K562 (cell line): ENCODE results near the gene PRRC2B. TPM values are rescaled to one million over a fixed set of nuclear protein-coding genes. Genes with fewer than 3 reads are reported as not detected.

Experiments
- FOXK2 ChIP-seq, 2 experiments: fragments of 450-650 bp; IDR thresholded peaks in 1 of 2; conservative IDR thresholded peaks in 1 of 2; 2 replicates each; pipeline ENCODE4 v1.6.1; 2016; ENCODE audit warnings: low read depth in 2 of 2, mild to moderate bottlenecking in 1 of 2
- JUND ChIP-seq, 2 experiments: IDR thresholded peaks; 2 replicates in 1 of 2; 3 replicates in 1 of 2; pipeline ENCODE4 v1.6.1; 2011; ENCODE audit warnings: borderline replicate concordance in 2 of 2, low read depth in 2 of 2, low read length in 2 of 2, improper control_type of control experiment in 1 of 2, missing biosample characterization in 1 of 2, missing genetic modification characterization in 1 of 2, missing genetic modification reagents in 1 of 2
- L3MBTL2 ChIP-seq: fragments of 450-650 bp; IDR thresholded peaks from 2 replicates; pipeline ENCODE4 v1.6.1; 2016; ENCODE audit warnings: mild to moderate bottlenecking, moderate library complexity
- NFATC3 ChIP-seq: fragments of 450-650 bp; IDR thresholded peaks from 2 replicates; pipeline ENCODE4 v1.6.1; 2017; ENCODE audit warnings: mild to moderate bottlenecking
- NRF1 ChIP-seq, 2 experiments: fragments of 450-650 bp; IDR thresholded peaks in 1 of 2; conservative IDR thresholded peaks in 1 of 2; 2 replicates each; pipeline ENCODE4 v1.6.1; 2014; ENCODE audit warnings: mild to moderate bottlenecking in 2 of 2
- RNF2 ChIP-seq: sonication (generic); IDR thresholded peaks from 2 replicates; pipeline ENCODE4 v1.6.1; 2016
- TGIF2 ChIP-seq: sonication (generic); formaldehyde crosslinking; IDR thresholded peaks from 2 replicates; pipeline ENCODE4 v1.8.1; 2022; ENCODE audit warnings: mild to moderate bottlenecking, missing genetic modification reagents, moderate library complexity
- ZNF140 ChIP-seq: fragments of 250-450 bp; sonication (Bioruptor Pico); IDR thresholded peaks from 2 replicates; pipeline ENCODE4 v1.8.0; 2021; ENCODE audit warnings: moderate library complexity, mild to moderate bottlenecking, inconsistent platforms
- polyA plus RNA-seq, 8 experiments: library from polyadenylated mRNA; depleted of rRNA in 4 of 8; stranded (reverse) in 5 of 8; unstranded in 3 of 8; fragments of >200 nt; fragmentation: Nextera tagmentation in 2 of 8; fragmentation: Illumina TruSeq in 1 of 8; extraction: Ambion mirVana in 2 of 8; extraction: Trizol in 1 of 8; gene quantifications; 2 replicates each; pipeline versions ENCODE4 v1.2.1 to v1.2.3, GENCODE V29; 2011 to 2014; ENCODE audit warnings: inconsistent platforms in 1 of 8, missing spikeins in 1 of 8
- total RNA-seq, 7 experiments: library from RNA; depleted of rRNA in 6 of 7; stranded (reverse); fragments of >200 nt in 6 of 7; fragmentation: Illumina TruSeq in 2 of 7; extraction: Trizol in 2 of 7; gene quantifications; 2 replicates each; pipeline versions ENCODE4 v1.2.1 to v1.2.3, GENCODE V29; 2011 to 2021; ENCODE audit warnings: low replicate concordance in 1 of 7
- TF ChIP-seq, protein P1 (sequence below), 2 experiments: fragments of 450-650 bp; conservative IDR thresholded peaks; 2 replicates each; pipeline ENCODE4 v1.6.1; 2017; ENCODE audit warnings: mild to moderate bottlenecking in 2 of 2, moderate library complexity in 2 of 2
- TF ChIP-seq, protein P2 (sequence below): fragments of 200-800 bp; sonication (Bioruptor generic); IDR thresholded peaks from 2 replicates; pipeline ENCODE4 v1.6.1; 2016; ENCODE audit warnings: missing genetic modification characterization, missing compliant biosample characterization
- TF ChIP-seq, protein P3 (sequence below): fragments of 450-650 bp; IDR thresholded peaks from 2 replicates; pipeline ENCODE4 v1.6.1; 2016; ENCODE audit warnings: borderline replicate concordance
- TF ChIP-seq, protein P4 (sequence below): sonication (generic); formaldehyde crosslinking; IDR thresholded peaks from 2 replicates; pipeline ENCODE4 v1.9.0; 2022; ENCODE audit warnings: mild to moderate bottlenecking, missing genetic modification reagents

The PRRC2B gene
- total and polyA plus RNA-seq, 9 of the 15 experiments (the other 6 are each of a cell fraction or from before 2014, with no cell fraction given), result 0.34 to 125 (median 30.9) TPM

DNA sequence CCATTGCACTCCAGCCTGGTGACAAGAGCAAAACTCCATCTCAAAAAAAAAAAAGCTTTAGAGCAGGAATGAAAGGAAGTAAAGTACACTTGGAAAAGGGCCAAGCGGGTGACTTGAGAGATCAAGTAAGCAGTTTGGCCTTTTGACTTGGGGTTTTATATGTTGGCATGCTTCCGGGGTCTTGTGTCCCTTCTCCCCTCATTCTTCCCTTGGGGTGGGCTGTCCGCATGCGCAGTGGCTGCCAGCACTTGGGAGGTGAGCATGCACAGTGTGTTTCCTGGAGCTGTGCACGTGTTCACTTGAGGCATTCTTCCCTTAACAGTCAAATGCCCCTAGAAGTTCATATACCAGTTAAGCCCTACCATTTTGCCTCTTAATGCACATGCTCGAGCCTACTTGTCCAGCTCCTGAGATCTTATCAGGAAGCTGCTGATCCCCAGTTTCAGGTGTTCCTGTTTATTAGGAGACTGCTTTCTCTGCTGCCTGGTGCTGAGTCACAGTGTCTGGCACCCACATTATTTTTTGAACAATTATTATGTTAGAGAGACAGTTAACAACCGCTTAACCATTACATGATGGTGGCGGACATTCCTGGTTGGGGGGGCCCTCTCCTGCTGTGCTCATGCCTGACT is 32.6 kb upstream of the PRRC2B start (continued):
- TF ChIP-seq, protein P1, sequence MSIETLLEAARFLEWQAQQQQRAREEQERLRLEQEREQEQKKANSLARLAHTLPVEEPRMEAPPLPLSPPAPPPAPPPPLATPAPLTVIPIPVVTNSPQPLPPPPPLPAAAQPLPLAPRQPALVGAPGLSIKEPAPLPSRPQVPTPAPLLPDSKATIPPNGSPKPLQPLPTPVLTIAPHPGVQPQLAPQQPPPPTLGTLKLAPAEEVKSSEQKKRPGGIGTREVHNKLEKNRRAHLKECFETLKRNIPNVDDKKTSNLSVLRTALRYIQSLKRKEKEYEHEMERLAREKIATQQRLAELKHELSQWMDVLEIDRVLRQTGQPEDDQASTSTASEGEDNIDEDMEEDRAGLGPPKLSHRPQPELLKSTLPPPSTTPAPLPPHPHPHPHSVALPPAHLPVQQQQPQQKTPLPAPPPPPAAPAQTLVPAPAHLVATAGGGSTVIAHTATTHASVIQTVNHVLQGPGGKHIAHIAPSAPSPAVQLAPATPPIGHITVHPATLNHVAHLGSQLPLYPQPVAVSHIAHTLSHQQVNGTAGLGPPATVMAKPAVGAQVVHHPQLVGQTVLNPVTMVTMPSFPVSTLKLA (conservative IDR thresholded peaks at IDR 0.05), result peak; percentile 44 to 61; a peak in 2 of 4 replicates
- 0 out of 2 replicates have a peak, but pooled peaks have one; percentile 19 for TF ChIP-seq RNF2
- TF ChIP-seq, protein P2, sequence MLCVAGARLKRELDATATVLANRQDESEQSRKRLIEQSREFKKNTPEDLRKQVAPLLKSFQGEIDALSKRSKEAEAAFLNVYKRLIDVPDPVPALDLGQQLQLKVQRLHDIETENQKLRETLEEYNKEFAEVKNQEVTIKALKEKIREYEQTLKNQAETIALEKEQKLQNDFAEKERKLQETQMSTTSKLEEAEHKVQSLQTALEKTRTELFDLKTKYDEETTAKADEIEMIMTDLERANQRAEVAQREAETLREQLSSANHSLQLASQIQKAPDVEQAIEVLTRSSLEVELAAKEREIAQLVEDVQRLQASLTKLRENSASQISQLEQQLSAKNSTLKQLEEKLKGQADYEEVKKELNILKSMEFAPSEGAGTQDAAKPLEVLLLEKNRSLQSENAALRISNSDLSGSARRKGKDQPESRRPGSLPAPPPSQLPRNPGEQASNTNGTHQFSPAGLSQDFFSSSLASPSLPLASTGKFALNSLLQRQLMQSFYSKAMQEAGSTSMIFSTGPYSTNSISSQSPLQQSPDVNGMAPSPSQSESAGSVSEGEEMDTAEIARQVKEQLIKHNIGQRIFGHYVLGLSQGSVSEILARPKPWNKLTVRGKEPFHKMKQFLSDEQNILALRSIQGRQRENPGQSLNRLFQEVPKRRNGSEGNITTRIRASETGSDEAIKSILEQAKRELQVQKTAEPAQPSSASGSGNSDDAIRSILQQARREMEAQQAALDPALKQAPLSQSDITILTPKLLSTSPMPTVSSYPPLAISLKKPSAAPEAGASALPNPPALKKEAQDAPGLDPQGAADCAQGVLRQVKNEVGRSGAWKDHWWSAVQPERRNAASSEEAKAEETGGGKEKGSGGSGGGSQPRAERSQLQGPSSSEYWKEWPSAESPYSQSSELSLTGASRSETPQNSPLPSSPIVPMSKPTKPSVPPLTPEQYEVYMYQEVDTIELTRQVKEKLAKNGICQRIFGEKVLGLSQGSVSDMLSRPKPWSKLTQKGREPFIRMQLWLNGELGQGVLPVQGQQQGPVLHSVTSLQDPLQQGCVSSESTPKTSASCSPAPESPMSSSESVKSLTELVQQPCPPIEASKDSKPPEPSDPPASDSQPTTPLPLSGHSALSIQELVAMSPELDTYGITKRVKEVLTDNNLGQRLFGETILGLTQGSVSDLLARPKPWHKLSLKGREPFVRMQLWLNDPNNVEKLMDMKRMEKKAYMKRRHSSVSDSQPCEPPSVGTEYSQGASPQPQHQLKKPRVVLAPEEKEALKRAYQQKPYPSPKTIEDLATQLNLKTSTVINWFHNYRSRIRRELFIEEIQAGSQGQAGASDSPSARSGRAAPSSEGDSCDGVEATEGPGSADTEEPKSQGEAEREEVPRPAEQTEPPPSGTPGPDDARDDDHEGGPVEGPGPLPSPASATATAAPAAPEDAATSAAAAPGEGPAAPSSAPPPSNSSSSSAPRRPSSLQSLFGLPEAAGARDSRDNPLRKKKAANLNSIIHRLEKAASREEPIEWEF (CRISPR knock-in tag), result peak; percentile 33; the same call in 1 of the 2 replicates
- TF ChIP-seq, protein P3, sequence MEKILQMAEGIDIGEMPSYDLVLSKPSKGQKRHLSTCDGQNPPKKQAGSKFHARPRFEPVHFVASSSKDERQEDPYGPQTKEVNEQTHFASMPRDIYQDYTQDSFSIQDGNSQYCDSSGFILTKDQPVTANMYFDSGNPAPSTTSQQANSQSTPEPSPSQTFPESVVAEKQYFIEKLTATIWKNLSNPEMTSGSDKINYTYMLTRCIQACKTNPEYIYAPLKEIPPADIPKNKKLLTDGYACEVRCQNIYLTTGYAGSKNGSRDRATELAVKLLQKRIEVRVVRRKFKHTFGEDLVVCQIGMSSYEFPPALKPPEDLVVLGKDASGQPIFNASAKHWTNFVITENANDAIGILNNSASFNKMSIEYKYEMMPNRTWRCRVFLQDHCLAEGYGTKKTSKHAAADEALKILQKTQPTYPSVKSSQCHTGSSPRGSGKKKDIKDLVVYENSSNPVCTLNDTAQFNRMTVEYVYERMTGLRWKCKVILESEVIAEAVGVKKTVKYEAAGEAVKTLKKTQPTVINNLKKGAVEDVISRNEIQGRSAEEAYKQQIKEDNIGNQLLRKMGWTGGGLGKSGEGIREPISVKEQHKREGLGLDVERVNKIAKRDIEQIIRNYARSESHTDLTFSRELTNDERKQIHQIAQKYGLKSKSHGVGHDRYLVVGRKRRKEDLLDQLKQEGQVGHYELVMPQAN, result no peak
- peak; percentile 36 to 51; a peak in 1 of 4 replicates for TF ChIP-seq FOXK2 (conservative IDR thresholded peaks at IDR 0.05 in 1 of 2, IDR thresholded peaks at IDR 0.05 in 1 of 2; ENCODE audit: low read depth in 2 of 2)
- TF ChIP-seq ZNF140, result no peak
- peak; percentile 93 for TF ChIP-seq L3MBTL2
- peak; percentile 81 to 85 for TF ChIP-seq NRF1 (conservative IDR thresholded peaks at IDR 0.05 in 1 of 2, IDR thresholded peaks at IDR 0.05 in 1 of 2)
- TF ChIP-seq JUND (IDR thresholded peaks at IDR 0.05; ENCODE audit: borderline replicate concordance, low read depth, low read length), result no peak
- TF ChIP-seq JUND (tag; IDR thresholded peaks at IDR 0.05; ENCODE audit: borderline replicate concordance, low read depth, low read length), result 0 out of 3 replicates have a peak, but pooled peaks have one; percentile 33
- TF ChIP-seq TGIF2 (CRISPR knock-in tag), result no peak
- TF ChIP-seq, protein P4, sequence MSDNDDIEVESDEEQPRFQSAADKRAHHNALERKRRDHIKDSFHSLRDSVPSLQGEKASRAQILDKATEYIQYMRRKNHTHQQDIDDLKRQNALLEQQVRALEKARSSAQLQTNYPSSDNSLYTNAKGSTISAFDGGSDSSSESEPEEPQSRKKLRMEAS (CRISPR knock-in tag), result peak; percentile 62; the same call in 1 of the 2 replicates
- TF ChIP-seq NFATC3, result no peak
